ENCODE results near the gene NXPH2.

DNA sequence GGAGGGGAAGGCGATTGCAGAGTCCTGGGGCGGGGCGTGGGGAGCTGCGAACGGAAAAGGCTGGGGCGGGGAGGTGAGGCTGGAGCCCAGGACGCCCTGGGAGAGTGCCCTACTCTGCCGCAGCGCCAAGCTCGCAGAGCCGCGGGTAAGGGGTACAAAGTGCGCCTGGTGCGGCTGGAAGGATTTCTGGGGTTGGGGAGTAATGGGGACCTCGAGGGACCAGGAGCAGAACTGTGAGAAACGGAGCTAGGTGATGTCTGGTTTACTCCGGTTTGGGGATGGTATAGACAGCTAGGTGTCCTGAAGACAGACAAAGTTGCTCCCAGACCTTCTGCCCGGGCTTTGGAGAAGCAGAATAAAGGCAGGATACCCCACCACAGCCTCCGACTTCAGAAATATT, 718 bp upstream of the NXPH2 start:
- TF ChIP-seq, protein P1, sequence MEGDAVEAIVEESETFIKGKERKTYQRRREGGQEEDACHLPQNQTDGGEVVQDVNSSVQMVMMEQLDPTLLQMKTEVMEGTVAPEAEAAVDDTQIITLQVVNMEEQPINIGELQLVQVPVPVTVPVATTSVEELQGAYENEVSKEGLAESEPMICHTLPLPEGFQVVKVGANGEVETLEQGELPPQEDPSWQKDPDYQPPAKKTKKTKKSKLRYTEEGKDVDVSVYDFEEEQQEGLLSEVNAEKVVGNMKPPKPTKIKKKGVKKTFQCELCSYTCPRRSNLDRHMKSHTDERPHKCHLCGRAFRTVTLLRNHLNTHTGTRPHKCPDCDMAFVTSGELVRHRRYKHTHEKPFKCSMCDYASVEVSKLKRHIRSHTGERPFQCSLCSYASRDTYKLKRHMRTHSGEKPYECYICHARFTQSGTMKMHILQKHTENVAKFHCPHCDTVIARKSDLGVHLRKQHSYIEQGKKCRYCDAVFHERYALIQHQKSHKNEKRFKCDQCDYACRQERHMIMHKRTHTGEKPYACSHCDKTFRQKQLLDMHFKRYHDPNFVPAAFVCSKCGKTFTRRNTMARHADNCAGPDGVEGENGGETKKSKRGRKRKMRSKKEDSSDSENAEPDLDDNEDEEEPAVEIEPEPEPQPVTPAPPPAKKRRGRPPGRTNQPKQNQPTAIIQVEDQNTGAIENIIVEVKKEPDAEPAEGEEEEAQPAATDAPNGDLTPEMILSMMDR (IDR thresholded peaks at IDR 0.05; ENCODE audit: low read length): no peak
- no peak for TF ChIP-seq EZH2 (IDR thresholded peaks at IDR 0.05; ENCODE audit: borderline replicate concordance, low read length)
